ENCODE measurements around the gene NELL1.
"Not testable (repeated sequence)": the region's sequence is repeated elsewhere in the genome, so short reads cannot be mapped to it uniquely, and the experiment has no call there.

Gene NELL1

GRCh38 chr11:21132146-21132720, 462.8 kb downstream of the NELL1 start:
- DNase-seq: no peak

GRCh38 chr11:21133244-21133643, 463.9 kb downstream of the NELL1 start:
- no peak for DNase-seq

- DNase-seq: no peak
Measured at GRCh38 chr11:21133722-21134121, 464.3 kb downstream of the NELL1 start.

- no peak for DNase-seq
Measured at GRCh38 chr11:21137803-21138202, 468.4 kb downstream of the NELL1 start.

GRCh38 chr11:21141557-21141956, 472.2 kb downstream of the NELL1 start:
- DNase-seq: not testable (repeated sequence)

- DNase-seq: peak; percentile 5
Measured at GRCh38 chr11:21142007-21142406, 472.6 kb downstream of the NELL1 start.

- no peak for DNase-seq
Measured at GRCh38 chr11:21144531-21144930, 475.1 kb downstream of the NELL1 start.

- DNase-seq: no peak
Measured at GRCh38 chr11:21148376-21148775, 479.0 kb downstream of the NELL1 start.

- no peak for DNase-seq
Measured at GRCh38 chr11:21160140-21160539, 490.8 kb downstream of the NELL1 start.

GRCh38 chr11:21169639-21170038, 500.3 kb downstream of the NELL1 start:
- DNase-seq: no peak

- DNase-seq: no peak
Measured at GRCh38 chr11:21173476-21173875, 504.1 kb downstream of the NELL1 start.

- DNase-seq: no peak
Measured at GRCh38 chr11:21174781-21175180, 505.4 kb downstream of the NELL1 start.

- DNase-seq: no peak
Measured at GRCh38 chr11:21177379-21177778, 508.0 kb downstream of the NELL1 start.

- DNase-seq: no peak
Measured at GRCh38 chr11:21179770-21180169, 510.4 kb downstream of the NELL1 start.

GRCh38 chr11:21180182-21180581, 510.8 kb downstream of the NELL1 start:
- no peak for DNase-seq

- no peak for DNase-seq
Measured at GRCh38 chr11:21185959-21186358, 516.6 kb downstream of the NELL1 start.

GRCh38 chr11:21190181-21190580, 520.8 kb downstream of the NELL1 start:
- no peak for DNase-seq

GRCh38 chr11:21195995-21196394, 526.6 kb downstream of the NELL1 start:
- DNase-seq: no peak

GRCh38 chr11:21198498-21198897, 529.1 kb downstream of the NELL1 start:
- DNase-seq: no peak

- DNase-seq: no peak
Measured at GRCh38 chr11:21205205-21205604, 535.8 kb downstream of the NELL1 start.

- no peak for DNase-seq
Measured at GRCh38 chr11:21225860-21226259, 556.5 kb downstream of the NELL1 start.

- DNase-seq: no peak
Measured at GRCh38 chr11:21229224-21229623, 559.8 kb downstream of the NELL1 start.

- no peak for DNase-seq
Measured at GRCh38 chr11:21250196-21250595, 580.8 kb downstream of the NELL1 start.

GRCh38 chr11:21254055-21254454, 584.7 kb downstream of the NELL1 start:
- DNase-seq: no peak

- DNase-seq: no peak
Measured at GRCh38 chr11:21254790-21255189, 585.4 kb downstream of the NELL1 start.

GRCh38 chr11:21257461-21257860, 588.1 kb downstream of the NELL1 start:
- no peak for DNase-seq

Measured in suppressor macrophage treated with lipopolysaccharide for 4 hours (primary cell).